Fibroblast of lung (primary cell): Measurements from ENCODE around the gene CRTAP. TPM values are rescaled to one million over a fixed set of nuclear protein-coding genes. Genes with fewer than 3 reads are reported as not detected.
"Not testable (repeated sequence)": the region's sequence is repeated elsewhere in the genome, so short reads cannot be mapped to it uniquely, and the experiment has no call there.

Source experiments
- DNase-seq, 2 donors: peaks; one replicate each; pipeline versions ENCODE4 v3.0.0 to v3.0.0-alpha.2; 2010; ENCODE audit warnings: low read depth in 2 of 2
- H2AFZ ChIP-seq: 2 replicates; pipeline ENCODE4 v1.5.1; 2012; ENCODE audit warnings: low read length, control low read depth, inconsistent platforms
- H3K27ac ChIP-seq: 2 replicates; pipeline ENCODE4 v1.5.1; 2011; ENCODE audit warnings: low read length, control low read depth; ENCODE audit not compliant: insufficient read depth
- H3K27me3 ChIP-seq: 2 replicates; pipeline ENCODE4 v1.5.1; 2011; ENCODE audit warnings: mild to moderate bottlenecking, low read length; ENCODE audit not compliant: control insufficient read depth, insufficient read depth
- H3K36me3 ChIP-seq: 2 replicates; pipeline ENCODE4 v1.5.1; 2011; ENCODE audit warnings: low read length; ENCODE audit not compliant: control insufficient read depth, insufficient read depth
- H3K4me1 ChIP-seq: 2 replicates; pipeline ENCODE4 v1.5.1; 2011; ENCODE audit warnings: low read length; ENCODE audit not compliant: control insufficient read depth, insufficient read depth; ENCODE audit errors: extremely low read depth
- H3K4me2 ChIP-seq: 2 replicates; pipeline ENCODE4 v1.5.1; 2011; ENCODE audit warnings: low read length, control low read depth; ENCODE audit not compliant: insufficient read depth; ENCODE audit errors: extremely low read depth
- H3K4me3 ChIP-seq, 4 experiments: fragments of 200-600 bp in 1 of 4; sonication (generic) in 1 of 4; replicated peaks in 1 of 4; 2 replicates each; pipeline ENCODE4 v1.5.1; 2011 to 2016; ENCODE audit warnings: low read length in 4 of 4, low read depth in 3 of 4, mild to moderate bottlenecking in 3 of 4, control low read depth in 2 of 4, inconsistent platforms in 1 of 4, mixed read lengths in 1 of 4; ENCODE audit not compliant: insufficient read depth in 1 of 4; ENCODE audit errors: control extremely low read depth in 1 of 4
- H3K79me2 ChIP-seq: 2 replicates; pipeline ENCODE4 v1.5.1; 2012; ENCODE audit warnings: mild to moderate bottlenecking, low read length, inconsistent platforms; ENCODE audit not compliant: control insufficient read depth, insufficient read depth
- H3K9ac ChIP-seq: 2 replicates; pipeline ENCODE4 v1.5.1; 2011; ENCODE audit warnings: mild to moderate bottlenecking, low read length, control low read depth; ENCODE audit not compliant: insufficient read depth
- H3K9me3 ChIP-seq: 2 replicates; pipeline ENCODE4 v1.5.1; 2012; ENCODE audit warnings: low read depth, low read length; ENCODE audit not compliant: control insufficient read depth, insufficient read depth
- H4K20me1 ChIP-seq: 2 replicates; pipeline ENCODE4 v1.5.1; 2011; ENCODE audit warnings: low read length; ENCODE audit not compliant: control insufficient read depth, insufficient read depth; ENCODE audit errors: extremely low read depth
- EZH2 ChIP-seq: IDR thresholded peaks from 2 replicates; pipeline ENCODE4 v1.5.1; 2012; ENCODE audit warnings: low read length, control low read depth, mild to moderate bottlenecking; ENCODE audit errors: missing control alignments
- polyA plus RNA-seq, 2 donors: library from polyadenylated mRNA; depleted of rRNA in 1 of 2; stranded (reverse) in 1 of 2; unstranded in 1 of 2; fragments of >200 nt; gene quantifications; 2 replicates each; pipeline ENCODE4 v1.2.1, GENCODE V29; 2011 to 2012; ENCODE audit warnings: missing spikeins in 1 of 2
- total RNA-seq: library from RNA; depleted of rRNA; stranded (reverse); fragments of >200 nt; gene quantifications from 2 replicates; pipeline ENCODE4 v1.2.1, GENCODE V29; 2014
- TF ChIP-seq, protein P1 (sequence below), 2 donors: IDR thresholded peaks in 1 of 2; conservative IDR thresholded peaks in 1 of 2; 1 replicate in 1 of 2; 2 replicates in 1 of 2; pipeline ENCODE4 v1.5.1; 2011 to 2012; ENCODE audit warnings: low read length in 2 of 2, control low read depth in 1 of 2, inconsistent platforms in 1 of 2, low read depth in 1 of 2, mild to moderate bottlenecking in 1 of 2

Gene CRTAP
- total and polyA plus RNA-seq, 2 donors (not counting 1 experiment from before 2014, with no cell fraction given): 318 to 332 TPM

DNA sequence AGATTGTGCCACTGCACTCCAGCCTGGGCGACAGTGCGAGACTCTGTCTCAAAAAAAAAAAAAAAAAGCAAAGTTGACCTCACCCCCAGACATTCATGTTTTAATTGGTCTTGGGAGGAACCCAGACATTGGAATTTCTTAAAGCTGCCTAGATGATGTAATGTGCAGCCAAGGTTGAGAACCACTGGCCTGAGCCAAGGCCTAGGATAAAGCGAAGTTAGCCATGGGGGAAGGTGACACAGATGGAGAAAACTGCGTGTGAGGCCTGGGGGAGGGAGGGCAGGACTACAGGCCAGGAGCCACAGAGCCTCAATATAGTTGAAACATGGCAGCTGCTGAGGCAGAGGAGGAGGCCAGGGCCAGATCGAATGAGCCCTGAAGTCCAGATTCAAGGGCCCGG, 37.8 kb upstream of the CRTAP start:
- no peaks in the 10 kb centered on the region for H3K79me2 ChIP-seq
- no peak overlapping the region for H3K27ac ChIP-seq
- no peaks in the 10 kb centered on the region for H3K27me3 ChIP-seq
- H3K36me3 ChIP-seq: no peaks in the 10 kb centered on the region
- no peak overlapping the region for H2AFZ ChIP-seq
- TF ChIP-seq EZH2: no peak
- TF ChIP-seq, protein P1, sequence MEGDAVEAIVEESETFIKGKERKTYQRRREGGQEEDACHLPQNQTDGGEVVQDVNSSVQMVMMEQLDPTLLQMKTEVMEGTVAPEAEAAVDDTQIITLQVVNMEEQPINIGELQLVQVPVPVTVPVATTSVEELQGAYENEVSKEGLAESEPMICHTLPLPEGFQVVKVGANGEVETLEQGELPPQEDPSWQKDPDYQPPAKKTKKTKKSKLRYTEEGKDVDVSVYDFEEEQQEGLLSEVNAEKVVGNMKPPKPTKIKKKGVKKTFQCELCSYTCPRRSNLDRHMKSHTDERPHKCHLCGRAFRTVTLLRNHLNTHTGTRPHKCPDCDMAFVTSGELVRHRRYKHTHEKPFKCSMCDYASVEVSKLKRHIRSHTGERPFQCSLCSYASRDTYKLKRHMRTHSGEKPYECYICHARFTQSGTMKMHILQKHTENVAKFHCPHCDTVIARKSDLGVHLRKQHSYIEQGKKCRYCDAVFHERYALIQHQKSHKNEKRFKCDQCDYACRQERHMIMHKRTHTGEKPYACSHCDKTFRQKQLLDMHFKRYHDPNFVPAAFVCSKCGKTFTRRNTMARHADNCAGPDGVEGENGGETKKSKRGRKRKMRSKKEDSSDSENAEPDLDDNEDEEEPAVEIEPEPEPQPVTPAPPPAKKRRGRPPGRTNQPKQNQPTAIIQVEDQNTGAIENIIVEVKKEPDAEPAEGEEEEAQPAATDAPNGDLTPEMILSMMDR (conservative IDR thresholded peaks at IDR 0.05 in 1 of 2, IDR thresholded peaks at IDR 0.05 in 1 of 2; ENCODE audit: low read depth in 1 of 2, low read length in 2 of 2): no peak
- no peak overlapping the region for H3K4me3 ChIP-seq
- no peaks in the 10 kb centered on the region for H3K4me1 ChIP-seq
- no peak overlapping the region for H3K9ac ChIP-seq
- no peaks in the 10 kb centered on the region for H3K9me3 ChIP-seq
- DNase-seq: peak; percentile 25 to 37
- no peaks in the 10 kb centered on the region for H4K20me1 ChIP-seq
- H3K4me2 ChIP-seq: no peak overlapping the region

DNA sequence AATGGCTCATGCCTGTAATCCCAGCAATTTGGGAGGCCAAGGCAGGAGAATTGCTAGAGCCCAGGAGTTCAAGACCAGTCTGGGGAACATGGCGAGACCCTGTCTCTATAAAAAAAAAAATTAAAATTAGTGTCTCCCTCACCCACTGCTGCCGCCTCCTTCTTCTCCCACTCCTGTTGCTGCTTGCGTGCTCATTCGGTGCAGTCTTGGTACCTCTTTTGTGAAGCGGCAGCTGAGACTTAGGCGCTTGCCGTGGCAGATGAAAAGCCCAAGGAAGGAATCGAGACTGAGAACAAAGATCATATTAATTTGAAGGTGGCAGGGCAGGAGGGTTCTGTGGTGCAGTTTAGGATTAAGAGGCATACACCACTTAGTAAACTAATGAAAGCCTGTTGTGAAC, 36.9 kb upstream of the CRTAP start:
- Histone ChIP-seq H4K20me1 (no peaks in the 10 kb centered on the region), H3K4me2 (no peak overlapping the region), H3K27me3 (no peaks in the 10 kb centered on the region), H3K36me3 (no peaks in the 10 kb centered on the region), H2AFZ (no peak overlapping the region), H3K4me1 (no peaks in the 10 kb centered on the region), H3K4me3 (no peak overlapping the region), H3K9ac (no peak overlapping the region), H3K79me2 (peaks cover 2% of the 10 kb centered on the region), H3K27ac (no peak overlapping the region), H3K9me3 (no peaks in the 10 kb centered on the region)
- TF ChIP-seq, protein P1 (conservative IDR thresholded peaks at IDR 0.05 in 1 of 2, IDR thresholded peaks at IDR 0.05 in 1 of 2; ENCODE audit: low read depth in 1 of 2, low read length in 2 of 2): no peak
- TF ChIP-seq EZH2: no peak
- DNase-seq: no peak

DNA sequence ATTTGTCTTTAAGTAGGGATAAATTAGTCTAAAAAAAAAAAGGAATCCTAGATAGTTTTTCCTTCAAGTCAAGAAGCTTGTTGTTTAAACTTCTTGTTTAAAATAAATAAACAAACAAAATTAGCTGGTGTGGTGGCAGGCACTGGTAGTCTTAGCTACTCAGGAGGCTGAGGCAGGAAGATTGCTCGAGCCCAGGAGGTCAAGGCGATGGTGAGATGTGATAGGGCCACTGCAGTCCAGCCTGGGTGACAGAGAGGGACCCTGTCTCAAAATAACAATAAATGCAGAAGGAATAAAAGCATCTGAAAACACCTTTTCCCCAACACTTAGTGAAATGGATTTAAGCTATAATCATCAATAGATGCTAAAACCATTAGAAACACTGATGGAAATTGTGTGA, 35.8 kb upstream of the CRTAP start:
- TF ChIP-seq, protein P1 (conservative IDR thresholded peaks at IDR 0.05 in 1 of 2, IDR thresholded peaks at IDR 0.05 in 1 of 2; ENCODE audit: low read depth in 1 of 2, low read length in 2 of 2): no peak
- TF ChIP-seq EZH2: no peak
- no peaks in the 10 kb centered on the region for H3K9me3 ChIP-seq
- no peak overlapping the region for H3K4me2 ChIP-seq
- no peaks in the 10 kb centered on the region for H3K4me1 ChIP-seq
- no peaks in the 10 kb centered on the region for H3K36me3 ChIP-seq
- H3K9ac ChIP-seq: no peak overlapping the region
- no peaks in the 10 kb centered on the region for H3K27me3 ChIP-seq
- no peak overlapping the region for H3K4me3 ChIP-seq
- H2AFZ ChIP-seq: no peak overlapping the region
- peaks cover 4% of the 10 kb centered on the region for H3K79me2 ChIP-seq
- no peaks in the 10 kb centered on the region for H4K20me1 ChIP-seq
- H3K27ac ChIP-seq: no peak overlapping the region
- no peak for DNase-seq

DNA sequence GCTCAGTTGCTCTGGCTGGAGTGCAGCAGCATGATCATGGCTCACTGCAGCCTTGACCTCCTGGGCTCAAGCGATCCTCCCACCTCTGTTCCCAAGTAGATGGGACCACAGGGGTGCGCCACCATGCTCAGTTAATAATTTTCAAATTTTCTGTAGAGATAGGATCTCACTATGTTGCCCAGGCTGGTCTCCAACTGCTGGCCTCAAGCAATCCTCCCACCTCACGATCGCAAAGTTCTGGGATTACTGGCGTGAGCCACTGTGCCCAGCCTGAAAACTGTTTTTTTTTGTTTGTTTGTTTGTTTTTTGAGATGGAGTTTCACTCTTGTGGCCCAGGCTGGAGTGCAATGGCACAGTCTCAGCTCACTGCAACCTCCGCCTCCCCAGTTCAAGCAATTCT, 34.0 kb upstream of the CRTAP start:
- H3K36me3 ChIP-seq, H3K27me3 ChIP-seq, H3K9me3 ChIP-seq, H3K4me1 ChIP-seq, H3K27ac ChIP-seq, DNase-seq, H2AFZ ChIP-seq, H3K4me3 ChIP-seq, H3K4me2 ChIP-seq, H3K79me2 ChIP-seq, H4K20me1 ChIP-seq, H3K9ac ChIP-seq: not testable (repeated sequence)
